DMS 273 (cell line): Measurements from ENCODE around the gene BSCL2.
"Not testable (repeated sequence)": the region's sequence is repeated elsewhere in the genome, so short reads cannot be mapped to it uniquely, and the experiment has no call there.

ENCODE experiments used
- DNase-seq: peaks from one replicate; lab custom pipeline; 2025; ENCODE audit not compliant: unreplicated experiment; lab: John Stamatoyannopoulos, UW

BSCL2 gene

GRCh38 chr11:62688491-62688890 lies 18.7 kb downstream of the BSCL2 start:
- no peak for DNase-seq

- no peak for DNase-seq
Measured at GRCh38 chr11:62687508-62688396, 19.5 kb downstream of the BSCL2 start.

DNA sequence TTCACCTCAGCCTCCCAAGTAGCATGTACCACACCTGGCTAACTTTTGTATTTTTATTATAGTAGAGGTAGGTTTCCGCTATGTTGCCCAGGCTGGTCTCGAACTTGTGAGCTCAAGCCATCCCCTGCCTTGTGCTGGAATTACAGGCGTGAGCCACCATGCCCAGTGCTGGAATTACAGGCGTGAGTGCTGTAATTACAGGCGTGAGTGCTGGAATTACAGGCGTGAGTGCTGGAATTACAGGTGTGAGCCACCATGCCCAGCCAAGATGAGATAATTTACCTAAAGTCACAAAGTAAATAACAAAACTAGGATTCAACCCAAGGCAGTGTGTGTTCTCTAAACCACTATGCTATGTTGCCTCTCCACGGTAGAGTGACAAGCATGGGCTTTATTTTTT lies 24.7 kb downstream of the BSCL2 start:
- no peak for DNase-seq

DNA sequence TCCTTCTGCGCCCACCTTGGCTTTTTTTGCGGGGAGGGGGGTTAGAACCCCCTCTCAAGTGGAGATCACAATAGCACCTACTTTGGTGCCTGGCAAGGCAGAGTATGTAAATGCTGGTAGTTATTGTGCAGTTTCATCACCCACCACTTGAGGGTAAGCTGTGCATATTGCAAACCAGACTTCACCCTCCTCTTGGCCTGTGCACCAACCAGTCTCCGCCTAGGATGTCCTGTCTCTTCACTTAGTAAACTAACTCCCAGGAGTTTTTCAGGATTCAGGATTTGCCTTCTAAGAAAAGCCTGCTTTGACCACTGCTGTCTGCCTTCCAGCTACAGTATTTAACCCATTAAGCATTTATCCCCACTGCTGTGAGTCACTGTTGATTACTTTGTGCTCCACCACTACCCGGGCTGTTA lies 26.4 kb downstream of the BSCL2 start:
- peak; percentile 79 for DNase-seq

GRCh38 chr11:62678770-62679696 lies 28.2 kb downstream of the BSCL2 start, which contains the start of gene UBXN1:
UBXN1 (minus strand) TSS chr11:62679073; CDS start chr11:62678923, 150 bp downstream.
- DNase-seq, result peak; percentile 92

- DNase-seq, result peak; percentile 53
Measured at GRCh38 chr11:62678433-62678769, 28.8 kb downstream of the BSCL2 start.

GRCh38 chr11:62677714-62678113 lies 29.5 kb downstream of the BSCL2 start:
- DNase-seq, result no peak

DNA sequence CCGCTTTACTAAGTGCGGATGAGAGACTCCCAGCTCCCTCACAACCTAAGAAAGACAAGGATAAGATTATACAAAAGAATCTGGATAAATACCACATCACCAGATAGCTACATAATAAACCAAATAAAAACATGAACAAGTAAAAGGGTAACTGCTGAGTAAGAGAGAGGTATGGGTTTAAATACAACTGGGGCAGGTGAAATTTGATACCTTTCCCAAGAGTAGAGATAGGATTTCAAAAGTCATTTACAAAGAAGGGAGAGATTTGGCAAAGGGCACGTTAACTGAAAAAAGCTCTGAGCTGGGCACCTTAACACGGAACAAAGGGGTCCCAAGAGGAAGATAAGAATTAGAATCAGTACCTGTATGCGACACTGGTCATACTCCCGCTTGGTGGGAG lies 30.1 kb downstream of the BSCL2 start:
- DNase-seq, result peak; percentile 40

DNA sequence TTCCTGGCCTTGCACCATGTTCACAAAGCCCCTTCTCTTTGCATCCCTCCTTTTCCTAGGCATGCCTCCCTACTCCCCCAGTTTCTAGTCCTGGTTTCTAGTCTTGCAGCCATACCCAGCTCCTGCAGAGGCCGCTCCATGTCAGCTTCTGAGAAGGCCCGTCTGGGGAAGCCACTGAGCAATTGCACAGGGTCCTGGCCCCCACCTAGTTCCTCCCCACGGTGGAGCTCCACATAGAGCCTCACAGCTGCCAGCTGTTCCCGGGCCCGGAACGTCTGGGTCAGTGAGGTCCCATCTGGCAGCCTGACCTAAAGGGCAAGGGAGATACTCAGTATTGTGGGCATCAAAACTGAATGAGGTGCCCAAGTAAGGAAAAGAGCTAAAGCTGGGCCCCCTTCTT lies 30.5 kb downstream of the BSCL2 start:
- DNase-seq, result peak; percentile 64

- DNase-seq, result not testable (repeated sequence)
Measured at GRCh38 chr11:62675415-62675814, 31.8 kb downstream of the BSCL2 start.

DNA sequence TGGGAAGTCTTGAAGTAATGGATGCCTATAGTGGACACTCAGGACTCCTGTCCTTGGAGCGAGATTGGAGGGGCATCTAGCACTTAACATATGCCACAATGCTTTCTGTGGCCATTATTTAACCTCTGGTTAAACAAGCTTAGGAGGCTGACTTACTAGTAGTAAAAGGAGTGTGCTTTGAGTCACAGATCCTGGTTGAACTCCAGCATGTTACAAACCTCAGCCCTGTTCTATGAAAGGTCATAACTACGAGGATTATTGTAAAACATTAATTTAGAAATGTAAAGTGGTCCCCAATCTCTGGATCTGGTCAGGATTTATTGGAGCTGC lies 34.1 kb downstream of the BSCL2 start:
- no peak for DNase-seq

DNA sequence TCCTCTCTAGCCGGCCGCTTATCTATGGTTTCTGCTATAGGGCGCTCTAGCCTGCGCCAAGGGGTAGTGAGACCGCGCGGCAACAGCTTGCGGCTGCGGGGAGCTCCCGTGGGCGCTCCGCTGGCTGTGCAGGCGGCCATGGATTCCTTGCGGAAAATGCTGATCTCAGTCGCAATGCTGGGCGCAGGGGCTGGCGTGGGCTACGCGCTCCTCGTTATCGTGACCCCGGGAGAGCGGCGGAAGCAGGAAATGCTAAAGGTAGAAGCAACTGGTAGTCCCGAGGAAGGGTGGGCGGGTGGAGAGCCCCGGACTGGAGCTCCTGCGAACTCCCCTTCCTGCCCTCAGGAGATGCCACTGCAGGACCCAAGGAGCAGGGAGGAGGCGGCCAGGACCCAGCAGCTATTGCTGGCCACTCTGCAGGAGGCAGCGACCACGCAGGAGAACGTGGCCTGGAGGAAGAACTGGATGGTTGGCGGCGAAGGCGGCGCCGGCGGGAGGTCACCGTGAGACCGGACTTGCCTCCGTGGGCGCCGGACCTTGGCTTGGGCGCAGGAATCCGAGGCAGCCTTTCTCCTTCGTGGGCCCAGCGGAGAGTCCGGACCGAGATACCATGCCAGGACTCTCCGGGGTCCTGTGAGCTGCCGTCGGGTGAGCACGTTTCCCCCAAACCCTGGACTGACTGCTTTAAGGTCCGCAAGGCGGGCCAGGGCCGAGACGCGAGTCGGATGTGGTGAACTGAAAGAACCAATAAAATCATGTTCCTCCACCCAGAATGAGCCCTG lies 35.4 kb downstream of the BSCL2 start, which contains the start of the genes LBHD1 and UQCC3:
Gene LBHD1 (minus strand): TSS at position 660 of the 782 bp plus-strand sequence. CDS start 2,236 bp downstream, outside the sequence.
Gene UQCC3 (plus strand): TSS at position 66 of the 782 bp plus-strand sequence. CDS start 73 bp downstream, at position 139.
- DNase-seq, result peak; percentile 90

GRCh38 chr11:62671236-62671607 lies 36.0 kb downstream of the BSCL2 start:
- DNase-seq, result no peak

GRCh38 chr11:62669420-62670161 lies 37.6 kb downstream of the BSCL2 start:
- DNase-seq, result peak; percentile 88

DNA sequence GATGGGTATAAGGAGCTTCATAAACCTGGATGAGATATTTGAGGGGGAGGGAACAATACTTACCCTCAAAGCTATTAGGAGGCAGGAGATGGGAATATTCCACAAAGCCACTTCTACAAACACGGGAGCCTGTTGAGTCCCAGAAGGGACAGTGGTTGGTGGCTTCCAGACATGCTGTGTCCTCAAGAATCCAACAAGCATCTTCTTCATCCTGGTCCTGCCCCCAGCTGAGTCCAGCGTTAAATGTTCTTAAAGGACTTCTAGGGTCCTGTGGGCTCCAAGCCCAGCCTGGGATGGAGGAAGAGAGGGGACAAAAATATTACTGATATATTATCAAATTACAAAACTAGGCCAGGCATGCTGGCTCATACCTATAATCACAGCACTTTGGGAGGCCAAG lies 39.8 kb downstream of the BSCL2 start:
- no peak for DNase-seq

- DNase-seq, result no peak
Measured at GRCh38 chr11:62666259-62666926, 40.8 kb downstream of the BSCL2 start.

- DNase-seq, result peak; percentile 62
Measured at GRCh38 chr11:62665599-62666258, 41.5 kb downstream of the BSCL2 start.

DNA sequence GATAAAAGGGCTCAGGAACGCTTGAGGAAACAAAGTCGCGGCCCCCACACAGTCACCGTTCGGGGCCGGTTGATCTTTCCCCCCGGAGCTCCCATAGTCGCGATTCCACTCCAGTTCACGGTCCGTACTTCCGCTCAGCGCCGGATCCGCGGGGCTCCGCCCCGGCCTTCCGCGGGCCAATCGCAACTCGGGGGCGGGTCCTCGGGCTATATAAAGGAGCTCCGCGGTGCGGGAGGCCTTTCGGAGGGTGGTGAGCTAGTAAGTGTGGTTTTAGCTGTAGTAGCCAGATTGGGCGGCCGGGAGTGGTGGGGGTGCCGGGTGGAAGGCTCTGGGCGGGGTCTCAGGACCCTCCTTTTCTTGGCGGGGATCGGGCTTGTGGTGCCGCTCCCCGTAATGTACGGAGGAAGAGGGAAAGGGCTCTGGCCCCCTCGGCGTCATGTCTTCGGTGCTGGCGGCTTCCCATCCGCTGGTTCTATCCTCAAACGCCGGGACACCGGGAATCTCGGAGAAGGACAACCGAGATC lies 42.1 kb downstream of the BSCL2 start, which contains the start of the genes C11orf98 and CSKMT:
Gene C11orf98 (minus strand): TSS at position 136 of the 524 bp plus-strand sequence. CDS start 41 bp downstream, at position 95.
Gene CSKMT (plus strand): TSS at position 238 of the 524 bp plus-strand sequence. CDS start 568 bp downstream, outside the sequence.
- peak; percentile 95 for DNase-seq
